B cell (primary cell): ENCODE results near the gene ADORA2A. TPM values are rescaled to one million over a fixed set of nuclear protein-coding genes. Genes with fewer than 3 reads are reported as not detected.

Source experiments
- ATAC-seq: fragments of 200-7000 bp; cut with Tn5 transposase; one replicate; pipeline ENCODE4 v1.10.0; 2021; ENCODE audit warnings: low read depth, mild to moderate bottlenecking, moderate number of reproducible peaks, moderate library complexity
- CTCF ChIA-PET: fragments of 350-600 bp; sonication (Branson Sonifier 250); formaldehyde crosslinking; loops from one replicate; lab custom pipeline; 2021; ENCODE audit warnings: antibody characterized with exemption, inconsistent platforms; lab: Charles Lee
- POLR2A ChIA-PET: fragments of 350-600 bp; sonication (Branson Sonifier 250); formaldehyde crosslinking; loops from one replicate; lab custom pipeline; 2021; ENCODE audit warnings: antibody characterized with exemption; lab: Charles Lee
- DNase-seq: peaks from one replicate; pipeline ENCODE4 v3.0.0; 2013
- H2AFZ ChIP-seq: 2 replicates; pipeline ENCODE4 v1.6.1; 2012; ENCODE audit warnings: mild to moderate bottlenecking, low read depth, low read length; ENCODE audit not compliant: insufficient read depth, poor library complexity, severe bottlenecking
- H3K27ac ChIP-seq, 2 donors: 1 replicate in 1 of 2; 2 replicates in 1 of 2; pipeline ENCODE4 v1.5.1; 2012 to 2013; ENCODE audit warnings: low read length in 2 of 2, mild to moderate bottlenecking in 2 of 2, moderate library complexity in 1 of 2
- H3K27me3 ChIP-seq, 4 experiments: fragments of 200-600 bp in 1 of 4; sonication (generic) in 1 of 4; replicated peaks in 1 of 4; 1 replicate in 2 of 4; 2 replicates in 2 of 4; pipeline versions ENCODE4 v1.6.1 to v1.7.0; 2013 to 2016; ENCODE audit warnings: low read length in 3 of 4, mild to moderate bottlenecking in 2 of 4, mixed read lengths in 1 of 4, moderate library complexity in 1 of 4; ENCODE audit not compliant: insufficient read depth in 4 of 4, control insufficient read depth in 3 of 4; ENCODE audit errors: control extremely low read depth in 1 of 4
- H3K36me3 ChIP-seq, 2 experiments: replicated peaks in 1 of 2; 1 replicate in 1 of 2; 2 replicates in 1 of 2; pipeline versions ENCODE4 v1.6.1 to v1.7.1; 2013; ENCODE audit warnings: low read length in 1 of 2; ENCODE audit not compliant: insufficient read depth in 2 of 2, control insufficient read depth in 1 of 2; ENCODE audit errors: control extremely low read depth in 1 of 2, extremely low read depth in 1 of 2
- H3K4me1 ChIP-seq, 2 donors: fragments of 200-600 bp in 1 of 2; sonication (generic) in 1 of 2; 1 replicate in 1 of 2; 2 replicates in 1 of 2; pipeline versions ENCODE4 v1.5.1 to v1.6.1; 2013 to 2017; ENCODE audit warnings: low read length in 2 of 2; ENCODE audit not compliant: control insufficient read depth in 2 of 2, insufficient read depth in 2 of 2
- H3K4me2 ChIP-seq: replicated peaks from 2 replicates; pipeline ENCODE3; 2012; ENCODE audit warnings: mild to moderate bottlenecking, low read depth, low read length; ENCODE audit not compliant: poor library complexity, severe bottlenecking
- H3K4me3 ChIP-seq, 5 experiments: fragments of 200-600 bp in 1 of 5; sonication (generic) in 1 of 5; 1 replicate in 3 of 5; 2 replicates in 2 of 5; pipeline versions ENCODE4 v1.5.1 to v1.7.0; 2011 to 2016; ENCODE audit warnings: low read length in 4 of 5, mild to moderate bottlenecking in 4 of 5, low read depth in 2 of 5, control low read depth in 1 of 5, moderate library complexity in 1 of 5; ENCODE audit not compliant: insufficient read depth in 1 of 5; ENCODE audit errors: control extremely low read depth in 1 of 5, extremely low read depth in 1 of 5
- H3K79me2 ChIP-seq: fragments of 200-600 bp; sonication (generic); one replicate; pipeline ENCODE4 v1.6.0; 2016; ENCODE audit warnings: low read length; ENCODE audit not compliant: control insufficient read depth, insufficient read depth
- H3K9ac ChIP-seq: fragments of 200-600 bp; sonication (generic); 2 replicates; pipeline ENCODE4 v1.6.1; 2017; ENCODE audit warnings: mild to moderate bottlenecking, low read length, moderate library complexity
- H3K9me3 ChIP-seq, 3 donors: one replicate each; pipeline versions ENCODE4 v1.6.1 to v1.7.1; 2013; ENCODE audit warnings: low read length in 2 of 3; ENCODE audit not compliant: control insufficient read depth in 2 of 3, insufficient read depth in 1 of 3; ENCODE audit errors: control extremely low read depth in 1 of 3
- H4K20me1 ChIP-seq: 2 replicates; pipeline ENCODE4 v1.6.0; 2012; ENCODE audit warnings: mild to moderate bottlenecking, low read length; ENCODE audit not compliant: insufficient read depth, control insufficient read depth, poor library complexity, severe bottlenecking
- H3K27ac Mint-ChIP-seq: one replicate; pipeline ENCODE4 v1.8.0; 2021; ENCODE audit warnings: mixed read lengths
- H3K27me3 Mint-ChIP-seq: one replicate; pipeline ENCODE4 v1.8.0; 2021; ENCODE audit warnings: mixed read lengths
- H3K4me1 Mint-ChIP-seq: one replicate; pipeline ENCODE4 v1.8.0; 2021; ENCODE audit warnings: mixed read lengths
- H3K4me3 Mint-ChIP-seq: one replicate; pipeline ENCODE4 v1.8.0; 2021; ENCODE audit warnings: mixed read lengths
- H3K9me3 Mint-ChIP-seq: one replicate; pipeline ENCODE4 v1.8.0; 2022; ENCODE audit warnings: mixed read lengths; ENCODE audit not compliant: insufficient read depth
- EZH2 ChIP-seq: IDR thresholded peaks from 2 replicates; pipeline ENCODE4 v1.6.1; 2012; ENCODE audit warnings: borderline replicate concordance, low read depth, mild to moderate bottlenecking, moderate library complexity, low read length; ENCODE audit not compliant: insufficient read depth, poor library complexity, severe bottlenecking
- WGBS: methylation state at CpG from one replicate; pipeline ENCODE4 v1.1.5; 2013; ENCODE audit warnings: missing lambda C conversion rate; ENCODE audit not compliant: insufficient coverage; 5-methylcytosine and 5-hydroxymethylcytosine counted together
- intact Hi-C: fragments of 100-400 bp; cut with micrococcal nuclease; formaldehyde crosslinking; loops from one replicate; pipeline ENCODE4 v1.10.0; 2022
- polyA plus RNA-seq: library from polyadenylated mRNA; depleted of rRNA; stranded (reverse); fragments of >200 nt; gene quantifications from 2 replicates; pipeline ENCODE4 v1.2.3, GENCODE V29; 2012
- total RNA-seq, 2 donors: library from RNA; stranded (reverse); fragments of 120-200 nt in 1 of 2; gene quantifications; 1 replicate in 1 of 2; 2 replicates in 1 of 2; pipeline versions ENCODE4 v1.2.3 to v1.2.4, GENCODE V29; 2013 to 2022
- TF ChIP-seq, protein P1 (sequence below): fragments of 200-600 bp; IDR thresholded peaks from one replicate; pipeline ENCODE4 v1.8.0; 2022; ENCODE audit warnings: antibody characterized with exemption, mild to moderate bottlenecking

ADORA2A gene
- total and polyA plus RNA-seq, 2 donors (not counting 1 experiment from before 2014, with no cell fraction given), result 30.5 to 45.4 TPM

- Histone ChIP-seq H3K9me3 (no peaks in the 10 kb centered on the region), H3K9ac (no peak overlapping the region), H2AFZ (no peak overlapping the region), H3K4me2 (no peak overlapping the region), H3K36me3 (peaks cover 0 to 38% of the 10 kb centered on the region in 2 experiments), H3K27me3 (no peaks in the 10 kb centered on the region), H3K4me3 (no peak overlapping the region), H3K79me2 (no peaks in the 10 kb centered on the region), H3K4me1 (no peaks in the 10 kb centered on the region), H3K27ac (no peak overlapping the region), H4K20me1 (no peaks in the 10 kb centered on the region)
- DNase-seq (no peak), ATAC-seq (no peak)
- Mint-ChIP-seq H3K4me1 (peaks cover 2% of the 10 kb centered on the region), H3K27me3 (no peaks in the 10 kb centered on the region), H3K4me3 (no peak overlapping the region), H3K9me3 (no peaks in the 10 kb centered on the region), H3K27ac (no peak overlapping the region)
- WGBS, result 98% methylated on average over 21 of the region's 21 CpGs
- no peak for TF ChIP-seq EZH2
- TF ChIP-seq, protein P1, sequence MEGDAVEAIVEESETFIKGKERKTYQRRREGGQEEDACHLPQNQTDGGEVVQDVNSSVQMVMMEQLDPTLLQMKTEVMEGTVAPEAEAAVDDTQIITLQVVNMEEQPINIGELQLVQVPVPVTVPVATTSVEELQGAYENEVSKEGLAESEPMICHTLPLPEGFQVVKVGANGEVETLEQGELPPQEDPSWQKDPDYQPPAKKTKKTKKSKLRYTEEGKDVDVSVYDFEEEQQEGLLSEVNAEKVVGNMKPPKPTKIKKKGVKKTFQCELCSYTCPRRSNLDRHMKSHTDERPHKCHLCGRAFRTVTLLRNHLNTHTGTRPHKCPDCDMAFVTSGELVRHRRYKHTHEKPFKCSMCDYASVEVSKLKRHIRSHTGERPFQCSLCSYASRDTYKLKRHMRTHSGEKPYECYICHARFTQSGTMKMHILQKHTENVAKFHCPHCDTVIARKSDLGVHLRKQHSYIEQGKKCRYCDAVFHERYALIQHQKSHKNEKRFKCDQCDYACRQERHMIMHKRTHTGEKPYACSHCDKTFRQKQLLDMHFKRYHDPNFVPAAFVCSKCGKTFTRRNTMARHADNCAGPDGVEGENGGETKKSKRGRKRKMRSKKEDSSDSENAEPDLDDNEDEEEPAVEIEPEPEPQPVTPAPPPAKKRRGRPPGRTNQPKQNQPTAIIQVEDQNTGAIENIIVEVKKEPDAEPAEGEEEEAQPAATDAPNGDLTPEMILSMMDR, result no peak
- CTCF ChIA-PET, result interaction anchor here (14.5 kb wide), 1 partner anchor 110 kb away, joined by 157 read pairs; no protein-coding TSS in a partner anchor
- POLR2A ChIA-PET, result interaction anchor here (0.6 kb wide), 1 partner anchor 110 kb away, joined by 3 read pairs; no protein-coding TSS in a partner anchor
- intact Hi-C loops, result no loop called here
These were observed 12.9 kb upstream of the ADORA2A start for GRCh38 chr22:24414523-24414922.

- ChIA-PET POLR2A (no interaction called here), CTCF (interaction anchor here (14.5 kb wide), 1 partner anchor 109 kb away, joined by 157 read pairs; no protein-coding TSS in a partner anchor)
- no peak overlapping the region for H3K4me2 ChIP-seq
- DNase-seq (no peak), ATAC-seq (no peak)
- peaks cover 0 to 37% of the 10 kb centered on the region in 2 experiments for H3K36me3 ChIP-seq
- intact Hi-C loops, result no loop called here
- H2AFZ ChIP-seq, result no peak overlapping the region
- peaks cover 2% of the 10 kb centered on the region for H3K4me1 Mint-ChIP-seq
- no peak overlapping the region for H3K27ac ChIP-seq
- no peaks in the 10 kb centered on the region for H3K4me1 ChIP-seq
- no peak for TF ChIP-seq EZH2
- TF ChIP-seq, protein P1, result no peak
- H3K4me3 ChIP-seq, result no peak overlapping the region
- no peak overlapping the region for H3K27ac Mint-ChIP-seq
- H3K9ac ChIP-seq, result no peak overlapping the region
- H3K27me3 ChIP-seq, result no peaks in the 10 kb centered on the region
- 94% methylated on average over 24 of the region's 26 CpGs for WGBS
- no peak overlapping the region for H3K4me3 Mint-ChIP-seq
- no peaks in the 10 kb centered on the region for H3K27me3 Mint-ChIP-seq
- no peaks in the 10 kb centered on the region for H3K9me3 Mint-ChIP-seq
- H3K79me2 ChIP-seq, result no peaks in the 10 kb centered on the region
- no peaks in the 10 kb centered on the region for H4K20me1 ChIP-seq
- H3K9me3 ChIP-seq, result no peaks in the 10 kb centered on the region
These were observed 12.1 kb upstream of the ADORA2A start for GRCh38 chr22:24414984-24415945.
